ENCODE measurements around the gene APCDD1L.

- TF ChIP-seq CTCF (IDR thresholded peaks at IDR 0.05) (no peak), POLR2A (IDR thresholded peaks at IDR 0.05) (no peak)
Measured at GRCh38 chr20:58524814-58525213, 9.6 kb upstream of the APCDD1L start.

Measured in esophagus squamous epithelium (tissue), 4 donors.